Transverse colon (tissue), 4 donors: ENCODE results near the gene PRKCE. TPM values are rescaled to one million over a fixed set of nuclear protein-coding genes. Genes with fewer than 3 reads are reported as not detected.

Source experiments
- DNase-seq: peaks from one replicate; pipeline ENCODE4 v3.0.0-alpha.2; 2019
- H3K27ac ChIP-seq, 4 donors: fragments of 200-600 bp; sonication (generic); 2 replicates each; pipeline ENCODE4 v1.5.1; 2016 to 2018; ENCODE audit warnings: inconsistent platforms in 4 of 4
- H3K27me3 ChIP-seq: fragments of 200-600 bp; sonication (generic); 2 replicates; pipeline ENCODE4 v1.5.1; 2017; ENCODE audit warnings: inconsistent platforms
- H3K36me3 ChIP-seq, 4 donors: fragments of 200-600 bp; sonication (generic); 2 replicates each; pipeline ENCODE4 v1.5.1; 2017 to 2019; ENCODE audit warnings: inconsistent platforms in 4 of 4
- H3K4me1 ChIP-seq, 4 donors: fragments of 200-600 bp; sonication (generic); 2 replicates each; pipeline ENCODE4 v1.5.1; 2017 to 2020; ENCODE audit warnings: inconsistent platforms in 4 of 4
- H3K4me3 ChIP-seq, 4 donors: fragments of 200-600 bp; sonication (generic); 1 replicate in 1 of 4; 2 replicates in 3 of 4; pipeline versions ENCODE4 v1.5.1 to v1.6.1; 2017 to 2019; ENCODE audit warnings: inconsistent platforms in 4 of 4
- H3K9me3 ChIP-seq, 2 donors: fragments of 200-600 bp; sonication (generic); 2 replicates each; pipeline ENCODE4 v1.5.1; 2017 to 2019; ENCODE audit warnings: inconsistent platforms in 2 of 2
- EP300 ChIP-seq: sonication (generic); formaldehyde crosslinking; IDR thresholded peaks from one replicate; pipeline ENCODE4 v1.6.1; 2017; ENCODE audit warnings: antibody characterized with exemption, low read depth
- POLR2A ChIP-seq: fragments of 450-650 bp; IDR thresholded peaks from one replicate; pipeline ENCODE4 v1.6.1; 2016; ENCODE audit warnings: antibody characterized with exemption, mild to moderate bottlenecking, moderate library complexity
- POLR2AphosphoS5 ChIP-seq, 3 donors: sonication (generic); formaldehyde crosslinking; IDR thresholded peaks; one replicate each; pipeline ENCODE4 v1.6.1; 2016; ENCODE audit warnings: antibody characterized with exemption in 3 of 3
- WGBS, 2 donors: methylation state at CpG; one replicate each; pipeline ENCODE4 v1.1.5; 2018; ENCODE audit warnings: low coverage in 1 of 2; 5-methylcytosine and 5-hydroxymethylcytosine counted together
- in situ Hi-C, 4 donors: fragments of 200-750 bp; cut with MboI; loops; one replicate each; pipeline versions ENCODE4 v1.15.0 to v1.15.1; 2017; ENCODE audit warnings: low sequenced_read_pairs in 3 of 4, low pct_ligation_motif_present in 1 of 4, low pct_unique_long_range_greater_than_20kb in 1 of 4
- intact Hi-C: fragments of 100-400 bp; cut with DNase I; formaldehyde crosslinking; loops from one replicate; pipeline ENCODE4 v1.15.1; 2023; ENCODE audit warnings: low total_unique reads
- total RNA-seq, 4 donors: library from RNA; depleted of rRNA; stranded (reverse); fragments of >200 nt; gene quantifications; one replicate each; pipeline ENCODE4 v1.1.0, GENCODE V29; 2016
- TF ChIP-seq, protein P1 (sequence below), 5 experiments: fragments of 200-600 bp in 3 of 5; fragments of 450-650 bp in 2 of 5; sonication (generic) in 3 of 5; IDR thresholded peaks; 1 replicate in 2 of 5; 2 replicates in 3 of 5; pipeline ENCODE4 v1.5.1; 2016 to 2017; ENCODE audit warnings: antibody characterized with exemption in 5 of 5, inconsistent platforms in 3 of 5, mild to moderate bottlenecking in 2 of 5, moderate library complexity in 1 of 5

PRKCE gene
- total RNA-seq, 4 donors from 2014 or later = 8.6 to 20.6 (median 11.3) TPM

GRCh38 chr2:45721150-45721549, 69.7 kb downstream of the PRKCE start:
- WGBS, 2 donors = 90 to 100% methylated on average over 1 of the region's 1 CpG
- no peak for TF ChIP-seq POLR2A
- TF ChIP-seq POLR2AphosphoS5 (IDR thresholded peaks at IDR 0.05) = no peak
- TF ChIP-seq, protein P1, sequence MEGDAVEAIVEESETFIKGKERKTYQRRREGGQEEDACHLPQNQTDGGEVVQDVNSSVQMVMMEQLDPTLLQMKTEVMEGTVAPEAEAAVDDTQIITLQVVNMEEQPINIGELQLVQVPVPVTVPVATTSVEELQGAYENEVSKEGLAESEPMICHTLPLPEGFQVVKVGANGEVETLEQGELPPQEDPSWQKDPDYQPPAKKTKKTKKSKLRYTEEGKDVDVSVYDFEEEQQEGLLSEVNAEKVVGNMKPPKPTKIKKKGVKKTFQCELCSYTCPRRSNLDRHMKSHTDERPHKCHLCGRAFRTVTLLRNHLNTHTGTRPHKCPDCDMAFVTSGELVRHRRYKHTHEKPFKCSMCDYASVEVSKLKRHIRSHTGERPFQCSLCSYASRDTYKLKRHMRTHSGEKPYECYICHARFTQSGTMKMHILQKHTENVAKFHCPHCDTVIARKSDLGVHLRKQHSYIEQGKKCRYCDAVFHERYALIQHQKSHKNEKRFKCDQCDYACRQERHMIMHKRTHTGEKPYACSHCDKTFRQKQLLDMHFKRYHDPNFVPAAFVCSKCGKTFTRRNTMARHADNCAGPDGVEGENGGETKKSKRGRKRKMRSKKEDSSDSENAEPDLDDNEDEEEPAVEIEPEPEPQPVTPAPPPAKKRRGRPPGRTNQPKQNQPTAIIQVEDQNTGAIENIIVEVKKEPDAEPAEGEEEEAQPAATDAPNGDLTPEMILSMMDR (IDR thresholded peaks at IDR 0.05) = no peak
- no peak for TF ChIP-seq EP300
- Histone ChIP-seq H3K27me3 (no peaks in the 10 kb centered on the region), H3K27ac (no peak overlapping the region), H3K4me3 (no peak overlapping the region), H3K9me3 (no peaks in the 10 kb centered on the region), H3K4me1 (peaks cover 0 to 20% (median 16%) of the 10 kb centered on the region in 4 donors), H3K36me3 (no peaks in the 10 kb centered on the region)
- in situ Hi-C loops = no loop called here
- no peak for DNase-seq
- intact Hi-C loops = no loop called here

DNA sequence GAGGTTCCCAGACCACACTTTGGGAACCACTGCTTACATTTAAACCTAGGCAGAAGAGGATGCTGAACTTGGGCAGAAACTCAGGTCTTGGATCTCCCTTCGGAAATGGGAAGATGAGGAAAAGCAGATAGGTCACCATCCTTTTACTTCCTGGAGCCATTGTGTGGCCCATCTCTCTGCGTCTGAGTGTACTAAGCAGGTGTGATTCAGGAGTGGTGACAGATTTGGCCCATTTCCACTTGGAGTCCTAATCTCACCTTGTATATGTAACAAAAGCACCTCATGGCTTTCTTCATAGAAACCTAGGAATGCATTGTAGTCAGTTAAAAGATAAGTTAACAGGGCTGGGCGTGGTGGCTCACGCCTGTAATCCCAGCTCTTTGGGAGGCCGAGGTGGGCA, 71.0 kb downstream of the PRKCE start:
- no peak for DNase-seq
- intact Hi-C loops = no loop called here
- Histone ChIP-seq H3K4me1 (peaks cover 0 to 20% (median 16%) of the 10 kb centered on the region in 4 donors), H3K27ac (no peak overlapping the region), H3K36me3 (no peaks in the 10 kb centered on the region), H3K27me3 (no peaks in the 10 kb centered on the region), H3K4me3 (no peak overlapping the region), H3K9me3 (no peaks in the 10 kb centered on the region)
- in situ Hi-C loops = no loop called here
- 80 to 82% methylated on average over 4 to 5 of the region's 5 CpGs for WGBS, 2 donors
- TF ChIP-seq, protein P1 (IDR thresholded peaks at IDR 0.05) = no peak
- TF ChIP-seq EP300 = no peak

- peak; percentile 23 for DNase-seq
- TF ChIP-seq EP300 (no peak), POLR2A (no peak), POLR2AphosphoS5 (IDR thresholded peaks at IDR 0.05) (no peak)
- TF ChIP-seq, protein P1 (IDR thresholded peaks at IDR 0.05) = no peak
- H3K9me3 ChIP-seq = no peaks in the 10 kb centered on the region
- H3K36me3 ChIP-seq = no peaks in the 10 kb centered on the region
- in situ Hi-C loops = no loop called here
- no peaks in the 10 kb centered on the region for H3K27me3 ChIP-seq
- no peak overlapping the region for H3K4me3 ChIP-seq
- peak overlapping the region in 3 of 4 donors; percentile 23 to 45 (median 33) for H3K27ac ChIP-seq
- WGBS, 2 donors = 48 to 57% methylated on average over 2 of the region's 2 CpGs
- intact Hi-C loops = no loop called here
- H3K4me1 ChIP-seq = peaks cover 0 to 20% (median 16%) of the 10 kb centered on the region in 4 donors
Measured at GRCh38 chr2:45723857-45724256, 72.4 kb downstream of the PRKCE start.

- H3K4me3 ChIP-seq = no peak overlapping the region
- peaks cover 0 to 20% (median 16%) of the 10 kb centered on the region in 4 donors for H3K4me1 ChIP-seq
- in situ Hi-C loops = no loop called here
- H3K9me3 ChIP-seq = no peaks in the 10 kb centered on the region
- peak overlapping the region in 2 of 4 donors; percentile 2 to 45 for H3K27ac ChIP-seq
- TF ChIP-seq, protein P1 (IDR thresholded peaks at IDR 0.05) = no peak
- TF ChIP-seq EP300 = no peak
- H3K36me3 ChIP-seq = no peaks in the 10 kb centered on the region
- H3K27me3 ChIP-seq = no peaks in the 10 kb centered on the region
- intact Hi-C loops = no loop called here
- DNase-seq = no peak
- 30 to 40% methylated on average over 2 of the region's 2 CpGs for WGBS, 2 donors
Measured at GRCh38 chr2:45724335-45724734, 72.9 kb downstream of the PRKCE start.
